GM18517 (cell line): Measurements from ENCODE around the gene TPPP.
"Not testable (repeated sequence)": the region's sequence is repeated elsewhere in the genome, so short reads cannot be mapped to it uniquely, and the experiment has no call there.

Experiments used
- ATAC-seq: cut with Tn5 transposase; IDR thresholded peaks from one replicate; pipeline ENCODE4 v1.9.1; 2021; ENCODE audit warnings: mild to moderate bottlenecking, moderate library complexity; ENCODE audit not compliant: unreplicated experiment

TPPP gene

DNA sequence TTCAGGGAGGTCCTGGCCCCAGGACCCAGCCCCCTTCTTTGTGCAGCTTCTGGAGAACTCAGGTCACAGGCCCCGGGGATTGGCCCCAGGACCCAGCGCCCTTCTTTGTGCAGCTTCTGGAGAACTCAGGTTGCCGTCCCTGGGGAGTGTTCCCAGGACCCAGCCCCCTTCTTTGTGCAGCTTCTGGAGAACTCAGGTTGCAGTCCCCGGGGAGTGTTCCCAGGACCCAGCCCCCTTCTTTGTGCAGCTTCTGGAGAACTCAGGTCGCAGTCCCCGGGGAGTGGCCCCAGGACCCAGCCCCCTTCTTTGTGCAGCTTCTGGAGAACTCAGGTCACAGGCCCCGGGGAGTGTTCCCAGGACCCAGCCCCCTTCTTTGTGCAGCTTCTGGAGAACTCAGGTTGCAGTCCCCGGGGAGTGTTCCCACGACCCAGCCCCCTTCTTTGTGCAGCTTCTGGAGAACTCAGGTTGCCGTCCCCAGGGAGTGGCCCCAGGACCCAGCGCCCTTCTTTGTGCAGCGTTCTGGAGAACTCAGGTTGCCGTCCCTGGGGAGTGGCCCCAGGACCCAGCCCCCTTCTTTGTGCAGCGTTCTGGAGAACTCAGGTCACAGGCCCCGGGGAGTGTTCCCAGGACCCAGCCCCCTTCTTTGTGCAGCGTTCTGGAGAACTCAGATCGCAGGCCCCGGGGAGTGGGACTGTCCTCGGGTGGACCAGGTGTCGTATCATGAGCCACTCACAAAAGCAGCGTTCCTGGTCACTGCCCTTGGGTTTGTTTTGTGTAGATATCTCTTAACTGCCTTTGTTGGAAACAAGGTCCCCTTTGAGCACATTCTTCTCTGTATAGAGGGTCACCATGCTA lies 64.6 kb downstream of the TPPP start:
- not testable (repeated sequence) for ATAC-seq

DNA sequence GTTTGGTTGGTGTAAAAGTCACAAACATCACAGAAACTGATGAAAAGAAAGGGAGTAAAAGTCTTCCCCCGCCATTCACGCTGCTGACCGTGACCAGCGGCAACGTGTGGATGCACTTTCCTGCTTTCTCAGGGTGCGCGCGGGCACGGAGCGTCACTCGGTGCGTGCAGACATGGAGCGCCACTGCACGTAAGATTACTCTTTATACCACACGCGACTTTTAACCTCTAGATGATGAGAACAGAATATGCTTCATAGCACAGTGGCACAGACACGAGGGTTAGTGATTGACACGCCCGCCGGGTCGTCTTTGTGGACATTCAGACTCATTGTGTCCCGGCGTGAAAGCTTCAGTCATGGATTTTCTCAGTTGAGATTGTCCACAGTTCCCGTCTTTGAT lies 65.3 kb downstream of the TPPP start:
- no peak for ATAC-seq

DNA sequence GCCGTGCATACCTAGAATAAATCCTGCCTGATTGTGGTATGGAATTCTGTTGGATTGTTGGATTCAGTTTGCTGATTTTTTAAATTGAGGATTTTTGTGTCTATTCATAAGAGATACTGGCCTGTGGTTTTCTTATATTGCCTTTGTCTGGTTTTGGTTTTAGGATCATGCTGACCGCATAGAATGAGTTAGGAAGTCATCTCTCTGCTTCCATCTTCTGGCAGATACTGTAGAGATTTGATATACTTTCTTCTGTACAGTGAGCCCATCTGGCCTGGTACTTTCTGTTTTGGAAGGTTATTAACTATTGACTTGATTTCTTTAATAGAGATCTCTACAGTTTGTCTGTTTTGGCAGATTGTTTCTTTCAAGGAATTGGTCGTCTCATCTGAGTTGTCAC lies 66.3 kb downstream of the TPPP start:
- ATAC-seq: no peak

DNA sequence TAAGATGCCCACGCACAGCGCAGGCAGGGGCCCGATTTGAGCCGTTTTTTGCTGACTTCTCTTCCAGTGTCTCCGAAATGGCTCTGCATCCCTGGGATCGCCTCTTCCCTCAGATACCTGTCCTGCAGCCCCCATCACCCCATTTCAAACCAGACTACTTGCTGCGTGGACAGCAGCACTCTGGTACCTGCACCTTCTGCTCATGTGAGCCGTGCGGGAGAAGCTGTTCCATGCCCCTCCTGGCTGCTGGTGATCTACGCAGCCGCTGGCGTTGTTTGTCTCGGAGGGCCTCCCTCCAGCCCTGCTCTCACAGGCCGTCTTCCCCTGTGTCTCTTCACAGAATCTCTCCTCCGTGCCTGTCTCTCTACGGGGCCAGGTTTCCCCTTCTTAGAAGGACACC lies 67.6 kb downstream of the TPPP start:
- ATAC-seq: no peak

DNA sequence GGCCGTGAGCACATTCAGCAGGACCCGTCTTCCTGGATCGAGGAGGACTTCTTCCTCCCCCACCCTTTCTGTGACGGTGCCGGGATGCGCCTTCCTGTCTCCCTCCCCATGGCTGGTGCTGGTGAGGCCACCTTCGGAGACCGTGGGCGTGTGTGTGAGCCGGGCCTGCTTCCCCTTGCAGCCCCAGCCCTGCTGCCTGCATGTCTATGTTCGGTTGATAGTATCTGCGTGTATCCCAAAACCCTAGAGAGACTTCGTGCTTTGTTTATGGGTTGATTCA lies 68.3 kb downstream of the TPPP start:
- ATAC-seq: no peak

GRCh38 chr5:624118-624950 lies 68.8 kb downstream of the TPPP start:
- ATAC-seq: no peak

- ATAC-seq: no peak
Observed at GRCh38 chr5:623531-623930, 69.6 kb downstream of the TPPP start.

DNA sequence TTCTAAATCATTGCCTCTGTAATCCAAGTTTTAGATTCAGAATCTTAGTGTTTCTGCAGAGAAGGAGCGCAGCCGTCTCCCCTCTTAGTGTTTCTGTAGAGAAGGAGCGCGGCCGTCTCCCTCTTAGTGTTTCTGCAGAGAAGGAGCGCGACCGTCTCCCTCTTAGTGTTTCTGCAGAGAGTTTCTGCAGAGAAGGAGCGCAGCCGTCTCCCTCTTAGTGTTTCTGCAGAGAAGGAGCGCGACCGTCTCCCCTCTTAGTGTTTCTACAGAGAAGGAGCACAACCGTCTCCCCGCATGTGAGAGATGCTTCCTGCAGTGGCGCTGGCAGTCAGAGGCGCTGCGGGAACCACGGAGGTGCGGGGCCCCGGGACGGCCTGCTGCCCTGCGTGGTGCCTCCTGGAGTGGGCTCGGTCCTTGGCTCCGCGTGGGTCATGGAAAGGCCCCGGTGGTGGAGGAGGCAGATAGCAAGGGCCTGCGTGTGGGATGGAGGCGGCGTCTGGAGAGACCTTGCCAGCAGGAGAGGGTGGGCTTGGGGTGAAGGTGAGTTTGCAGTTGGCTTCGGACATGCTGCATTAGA lies 70.1 kb downstream of the TPPP start:
- ATAC-seq: no peak

GRCh38 chr5:622359-622758 lies 70.8 kb downstream of the TPPP start:
- no peak for ATAC-seq

DNA sequence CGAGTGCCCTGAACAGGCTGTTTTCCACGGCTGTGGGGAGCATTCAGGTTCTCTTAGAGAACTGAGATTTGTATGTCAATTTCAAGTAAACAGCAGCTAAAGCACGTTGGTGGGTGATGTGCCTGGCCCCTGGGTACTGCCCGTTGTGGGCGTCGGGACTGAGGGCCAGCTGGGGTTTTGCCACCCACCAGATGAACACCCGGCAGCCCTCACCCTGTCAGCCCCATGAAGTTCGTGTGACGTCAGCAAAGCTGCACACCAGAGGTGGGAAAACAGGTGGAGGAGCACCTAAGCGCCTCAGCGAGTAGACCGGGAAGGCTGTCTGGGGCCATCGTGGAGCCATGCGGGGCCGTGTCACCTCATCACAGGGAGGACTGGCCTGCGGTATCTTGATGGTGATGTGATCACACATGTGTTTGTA lies 71.8 kb downstream of the TPPP start:
- no peak for ATAC-seq

DNA sequence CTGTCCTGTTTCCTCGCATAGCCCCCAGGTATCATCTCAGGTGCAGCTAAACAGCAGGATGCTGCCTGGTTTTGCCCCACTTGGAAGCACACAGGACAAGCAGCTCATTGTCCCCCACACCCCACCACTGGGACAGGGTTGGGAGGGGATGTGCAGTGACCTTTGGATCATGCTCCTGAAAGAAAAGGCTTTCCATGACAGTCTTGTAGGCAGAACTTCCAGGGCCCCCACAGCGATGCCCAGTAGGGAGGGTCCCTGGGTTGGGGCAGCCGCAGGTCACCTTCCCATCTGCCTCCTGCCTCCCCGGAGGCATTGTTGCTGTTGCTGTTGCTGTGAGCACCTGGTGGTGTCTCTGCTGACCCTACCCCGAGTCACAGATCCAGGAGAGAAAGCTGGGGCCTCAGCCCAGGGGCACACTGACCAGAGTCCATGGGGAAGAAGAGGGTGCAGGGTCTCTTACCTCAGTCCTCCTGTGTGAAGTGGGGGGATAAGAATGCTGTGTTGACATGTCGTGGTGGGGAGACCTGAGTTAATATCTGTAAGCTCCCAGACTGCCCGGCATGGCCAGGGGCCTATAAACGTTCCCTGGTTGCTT lies 72.5 kb downstream of the TPPP start:
- ATAC-seq: no peak

GRCh38 chr5:620152-620551 lies 73.0 kb downstream of the TPPP start:
- no peak for ATAC-seq

DNA sequence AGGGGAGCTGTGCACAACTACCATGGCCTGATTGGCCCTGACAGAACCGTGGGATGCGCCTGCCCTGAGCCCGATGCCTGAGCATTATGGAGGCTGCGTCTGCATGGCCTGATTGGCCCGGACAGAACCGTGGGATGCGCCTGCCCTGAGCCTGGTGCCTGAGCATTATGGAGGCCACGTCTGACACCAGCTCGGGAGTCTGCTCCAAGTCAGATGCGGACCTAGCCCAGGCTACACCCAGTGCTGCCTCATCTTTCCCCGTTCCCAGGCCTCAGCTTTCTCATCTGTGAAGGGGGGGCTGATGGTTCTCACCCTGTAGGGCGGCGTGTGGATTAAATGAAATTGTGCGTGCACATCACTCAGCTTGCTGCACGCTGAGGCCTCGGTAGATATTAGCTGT lies 73.7 kb downstream of the TPPP start:
- no peak for ATAC-seq

- ATAC-seq: no peak
Observed at GRCh38 chr5:618450-618849, 74.7 kb downstream of the TPPP start.

GRCh38 chr5:617896-618295 lies 75.3 kb downstream of the TPPP start:
- no peak for ATAC-seq

DNA sequence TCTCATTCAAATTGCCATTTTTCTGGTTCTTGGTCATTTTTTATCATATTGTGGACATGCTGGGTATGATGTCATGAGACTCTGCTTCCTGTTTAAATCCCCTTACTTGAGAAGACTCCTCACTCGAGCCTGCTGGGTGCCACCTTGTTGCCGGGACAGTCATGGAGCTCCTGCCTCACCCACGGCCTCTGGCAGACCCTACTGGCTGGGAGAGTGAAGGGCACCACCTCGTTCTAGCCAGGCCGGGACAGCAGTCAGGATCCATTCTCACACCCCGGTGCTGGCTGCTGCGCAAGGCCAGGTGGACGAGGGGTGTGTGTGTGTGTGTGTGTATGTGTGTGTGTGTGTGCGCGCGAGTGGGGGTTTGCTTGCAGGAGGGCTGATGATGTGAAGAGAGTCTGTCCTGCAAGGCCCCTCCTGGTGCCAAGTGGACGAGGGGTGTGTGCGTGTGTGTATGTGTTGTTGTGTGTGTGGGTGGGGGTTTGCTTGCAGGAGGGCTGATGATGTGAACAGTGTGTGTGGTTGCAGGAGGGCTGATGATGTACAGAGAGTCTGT lies 76.6 kb downstream of the TPPP start:
- no peak for ATAC-seq

DNA sequence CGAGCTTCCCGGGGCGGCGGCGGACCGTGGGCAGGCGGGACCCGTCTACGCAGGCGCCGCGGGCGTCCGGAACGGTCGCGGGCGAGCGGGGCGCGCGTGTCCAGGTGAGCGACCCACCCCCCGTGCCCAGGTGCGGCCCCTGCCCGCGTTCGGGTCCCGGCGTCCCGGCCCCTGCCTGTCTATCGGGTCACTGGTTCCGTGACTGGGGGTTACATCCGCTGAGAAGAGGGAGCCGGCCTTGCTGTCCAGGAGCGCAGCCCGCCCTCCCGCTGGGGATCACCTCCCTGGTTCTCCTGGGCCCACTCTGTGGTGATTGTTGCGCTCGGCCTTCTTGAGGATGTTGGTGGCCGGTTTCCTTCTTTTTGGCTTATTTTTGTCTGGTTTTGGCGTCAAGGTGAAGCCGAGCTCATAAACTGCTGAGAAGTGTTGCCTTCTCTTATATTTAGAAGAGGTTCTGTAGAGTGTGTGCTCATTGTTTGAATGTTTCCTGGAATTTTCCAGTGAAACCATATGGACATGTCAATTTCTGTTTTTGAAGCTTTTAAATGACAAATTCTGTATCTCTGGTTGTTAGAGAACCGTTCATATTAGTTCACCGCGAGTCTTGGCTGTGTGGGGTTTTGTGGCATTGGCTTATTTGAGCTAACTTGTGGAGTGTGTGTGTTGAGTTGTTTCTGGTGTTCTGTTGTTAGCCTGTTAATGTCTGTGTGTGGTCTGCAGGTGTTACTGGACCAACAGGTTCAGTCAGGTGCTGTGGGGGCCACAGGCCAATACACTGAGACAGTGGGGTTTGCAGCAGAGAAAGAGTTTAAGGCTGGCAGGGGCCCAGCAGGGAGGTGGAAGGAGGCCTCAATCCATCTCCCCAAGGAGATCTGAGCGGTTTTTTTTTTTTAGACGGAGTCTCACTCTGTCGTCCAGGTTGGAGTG lies 80.4 kb downstream of the TPPP start:
- peak; percentile 20 for ATAC-seq

GRCh38 chr5:611731-612486 lies 81.2 kb downstream of the TPPP start, which contains the start of gene CEP72:
Gene CEP72 (plus strand): TSS chr5:612340. CDS start chr5:612362, 22 bp downstream.
- peak; percentile 51 for ATAC-seq
